Mesangial cell (primary cell): ENCODE results near the gene TACO1. TPM values are rescaled to one million over a fixed set of nuclear protein-coding genes. Genes with fewer than 3 reads are reported as not detected.

Experiments used
- total RNA-seq: library from RNA; depleted of rRNA; stranded (reverse); fragments of >200 nt; gene quantifications from 2 replicates; pipeline ENCODE4 v1.2.3, GENCODE V29; 2015

TACO1 gene
- 24.3 and 28.4 TPM in 2 replicates for total RNA-seq

DNA sequence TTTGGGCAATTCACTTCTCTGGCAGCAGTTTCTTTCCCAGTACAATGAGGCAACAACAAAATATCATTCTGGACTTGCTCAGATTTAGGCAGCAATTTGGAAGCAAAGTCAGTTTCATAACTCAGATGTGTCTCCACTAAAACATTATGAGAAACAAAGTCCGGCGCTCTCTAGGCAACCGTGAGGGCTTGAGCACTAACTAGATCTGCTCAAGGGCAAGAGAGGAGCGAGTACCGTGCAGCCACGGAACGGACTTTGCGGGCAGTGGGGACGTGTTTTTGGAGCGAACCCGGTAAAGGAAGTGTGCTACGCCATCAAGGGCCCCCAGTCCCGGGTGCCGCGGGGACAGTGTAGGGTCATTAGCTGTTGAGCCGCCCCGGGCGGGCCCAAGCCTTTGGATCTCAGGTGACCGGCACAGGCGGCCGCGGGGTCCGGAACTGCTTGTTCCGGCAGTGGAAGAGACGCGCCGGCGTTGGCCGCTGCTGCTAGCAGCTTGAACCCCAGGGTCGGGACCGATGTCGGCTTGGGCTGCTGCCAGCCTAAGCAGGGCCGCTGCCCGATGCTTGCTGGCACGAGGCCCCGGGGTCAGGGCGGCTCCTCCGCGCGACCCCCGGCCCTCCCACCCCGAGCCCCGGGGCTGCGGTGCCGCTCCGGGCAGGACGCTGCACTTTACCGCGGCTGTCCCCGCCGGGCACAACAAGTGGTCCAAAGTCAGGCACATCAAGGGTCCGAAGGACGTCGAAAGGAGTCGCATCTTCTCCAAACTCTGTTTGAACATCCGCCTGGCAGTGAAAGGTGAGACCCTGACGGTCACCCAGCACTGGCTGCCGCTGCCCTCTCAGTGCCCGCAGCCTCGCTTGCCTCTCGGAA is at the start of gene TACO1:
TSS of gene TACO1 (plus strand) at position 327 of the 870 bp plus-strand sequence. CDS start at position 516, 189 bp downstream.

DNA sequence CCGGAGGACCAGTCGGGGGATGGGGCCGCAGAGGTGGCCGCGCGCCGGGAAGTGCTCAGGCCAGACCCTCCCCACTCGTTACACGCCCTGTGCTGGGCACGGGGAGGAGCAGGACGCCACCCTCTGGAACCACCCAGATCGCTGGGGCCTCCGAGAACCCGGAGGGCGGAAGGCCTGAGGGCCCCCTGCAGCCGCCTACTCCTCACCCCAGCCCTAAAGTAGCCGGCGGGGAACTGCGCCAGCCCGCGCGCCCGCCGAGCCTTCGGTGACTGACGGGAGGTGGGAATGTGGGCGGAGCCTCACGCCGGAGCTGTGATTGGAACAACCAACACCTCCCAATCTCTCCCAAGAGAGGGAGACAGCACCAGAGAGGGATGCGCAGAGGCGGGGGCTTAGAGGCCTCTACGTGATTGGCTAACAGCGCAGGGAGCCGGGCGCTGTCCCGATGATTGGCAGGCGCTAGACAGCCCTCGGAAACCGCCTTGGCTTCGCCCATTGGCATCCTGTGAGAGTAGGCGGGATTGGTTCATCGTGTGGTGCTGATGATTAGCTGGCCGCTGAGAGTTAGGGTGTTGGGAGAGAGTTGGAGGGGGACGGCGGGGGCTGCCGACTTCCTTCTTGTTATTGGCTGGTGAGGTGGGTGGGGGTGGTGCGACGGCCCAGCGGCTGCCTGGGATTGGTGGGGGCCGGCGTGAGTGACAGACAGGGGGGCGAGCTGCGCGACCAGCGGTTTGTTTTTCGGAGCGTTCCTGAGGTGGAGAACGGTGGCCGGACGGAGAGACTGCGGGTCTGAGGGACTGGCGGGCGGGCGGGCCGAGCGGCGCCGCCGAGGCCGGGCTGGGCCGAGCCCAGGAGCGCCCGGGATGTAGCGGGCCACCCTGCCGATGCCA is 21.2 kb downstream of the TACO1 start, which contains the start of gene MAP3K3:
TSS of gene MAP3K3 (plus strand) at position 734 of the 890 bp plus-strand sequence. CDS start 343 bp downstream, outside the sequence.

Other genes starting within 250 kb of the TACO1 start
- 10.6 and 12.7 TPM in 2 replicates for gene CYB561, start 154.6 kb upstream of the TACO1 start, total RNA-seq
- gene ACE, start 123.8 kb upstream of the TACO1 start, total RNA-seq, result 0.25 and 0.49 TPM in 2 replicates
- not detected in 2 replicates for gene KCNH6, start 77.5 kb upstream of the TACO1 start, total RNA-seq
- 46.0 and 50.2 TPM in 2 replicates for gene DCAF7, start 50.4 kb upstream of the TACO1 start, total RNA-seq
- gene MAP3K3, start 21.5 kb downstream of the TACO1 start, total RNA-seq, result 25.4 and 25.6 TPM in 2 replicates
- 73.8 and 88.6 TPM in 2 replicates for gene LIMD2, start 99.2 kb downstream of the TACO1 start, total RNA-seq
- gene STRADA, start 140.9 kb downstream of the TACO1 start, total RNA-seq, result 16.3 and 16.5 TPM in 2 replicates
- gene CCDC47, start 172.7 kb downstream of the TACO1 start, total RNA-seq, result 22.3 and 23.8 TPM in 2 replicates
- gene DDX42, start 173.3 kb downstream of the TACO1 start, total RNA-seq, result 30.9 and 32.4 TPM in 2 replicates
- gene PSMC5, start 226.5 kb downstream of the TACO1 start, total RNA-seq, result 60.0 and 76.8 TPM in 2 replicates
- gene FTSJ3, start 226.8 kb downstream of the TACO1 start, total RNA-seq, result 53.2 and 77.4 TPM in 2 replicates
- gene SMARCD2, start 241.8 kb downstream of the TACO1 start, total RNA-seq, result 78.5 and 89.1 TPM in 2 replicates